ENCODE measurements around the gene PYY.

The PYY gene

GRCh38 chr17:43927060-43927864, 26.5 kb downstream of the PYY start:
- Histone ChIP-seq H3K9me3 (no peaks in the 10 kb centered on the region; the same call in 1 of the 2 replicates), H3K27me3 (peaks cover 18% of the 10 kb centered on the region), H3K36me3 (no peaks in the 10 kb centered on the region), H3K4me1 (peaks cover 3% of the 10 kb centered on the region), H3K4me3 (ENCODE audit: low read depth, low read length) (peak overlapping the region; percentile 46)
- TF ChIP-seq CTCF (IDR thresholded peaks at IDR 0.05; ENCODE audit: low read depth, low read length), result no peak
- no peak for DNase-seq

GRCh38 chr17:43924558-43924957, 29.2 kb downstream of the PYY start:
- no peak overlapping the region for H3K4me3 ChIP-seq (ENCODE audit: low read depth, low read length)
- H3K27me3 ChIP-seq, result peaks cover 18% of the 10 kb centered on the region
- H3K36me3 ChIP-seq, result no peaks in the 10 kb centered on the region
- no peak for DNase-seq
- H3K4me1 ChIP-seq, result peaks cover 3% of the 10 kb centered on the region
- no peak for TF ChIP-seq CTCF (IDR thresholded peaks at IDR 0.05; ENCODE audit: low read depth, low read length)
- no peaks in the 10 kb centered on the region; the same call in 1 of the 2 replicates for H3K9me3 ChIP-seq

GRCh38 chr17:43920500-43921095, 33.1 kb downstream of the PYY start:
- no peaks in the 10 kb centered on the region for H3K4me1 ChIP-seq
- H3K36me3 ChIP-seq, result no peaks in the 10 kb centered on the region
- no peaks in the 10 kb centered on the region; the same call in 1 of the 2 replicates for H3K9me3 ChIP-seq
- no peak for TF ChIP-seq CTCF (IDR thresholded peaks at IDR 0.05; ENCODE audit: low read depth, low read length)
- H3K4me3 ChIP-seq (ENCODE audit: low read depth, low read length), result no peak overlapping the region
- DNase-seq, result no peak
- no peaks in the 10 kb centered on the region for H3K27me3 ChIP-seq

GRCh38 chr17:43918026-43918389, 35.7 kb downstream of the PYY start:
- Histone ChIP-seq H3K27me3 (no peaks in the 10 kb centered on the region), H3K4me3 (ENCODE audit: low read depth, low read length) (no peak overlapping the region), H3K9me3 (no peaks in the 10 kb centered on the region), H3K4me1 (no peaks in the 10 kb centered on the region), H3K36me3 (no peaks in the 10 kb centered on the region)
- no peak for TF ChIP-seq CTCF (IDR thresholded peaks at IDR 0.05; ENCODE audit: low read depth, low read length)
- DNase-seq, result no peak

- Histone ChIP-seq H3K4me3 (ENCODE audit: low read depth, low read length) (no peak overlapping the region), H3K27me3 (no peaks in the 10 kb centered on the region), H3K9me3 (no peaks in the 10 kb centered on the region), H3K36me3 (no peaks in the 10 kb centered on the region), H3K4me1 (no peaks in the 10 kb centered on the region)
- TF ChIP-seq CTCF (IDR thresholded peaks at IDR 0.05; ENCODE audit: low read depth, low read length), result peak; percentile 26
- no peak for DNase-seq
Observed at GRCh38 chr17:43917348-43918025, 36.3 kb downstream of the PYY start.

- Histone ChIP-seq H3K27me3 (no peaks in the 10 kb centered on the region), H3K36me3 (no peaks in the 10 kb centered on the region), H3K4me3 (ENCODE audit: low read depth, low read length) (no peak overlapping the region), H3K4me1 (no peaks in the 10 kb centered on the region), H3K9me3 (no peaks in the 10 kb centered on the region)
- TF ChIP-seq CTCF (IDR thresholded peaks at IDR 0.05; ENCODE audit: low read depth, low read length), result no peak
- no peak for DNase-seq
Observed at GRCh38 chr17:43917016-43917347, 36.8 kb downstream of the PYY start.

All from BE2C (cell line).